ENCODE measurements around the gene RND2.

Gene RND2

DNA sequence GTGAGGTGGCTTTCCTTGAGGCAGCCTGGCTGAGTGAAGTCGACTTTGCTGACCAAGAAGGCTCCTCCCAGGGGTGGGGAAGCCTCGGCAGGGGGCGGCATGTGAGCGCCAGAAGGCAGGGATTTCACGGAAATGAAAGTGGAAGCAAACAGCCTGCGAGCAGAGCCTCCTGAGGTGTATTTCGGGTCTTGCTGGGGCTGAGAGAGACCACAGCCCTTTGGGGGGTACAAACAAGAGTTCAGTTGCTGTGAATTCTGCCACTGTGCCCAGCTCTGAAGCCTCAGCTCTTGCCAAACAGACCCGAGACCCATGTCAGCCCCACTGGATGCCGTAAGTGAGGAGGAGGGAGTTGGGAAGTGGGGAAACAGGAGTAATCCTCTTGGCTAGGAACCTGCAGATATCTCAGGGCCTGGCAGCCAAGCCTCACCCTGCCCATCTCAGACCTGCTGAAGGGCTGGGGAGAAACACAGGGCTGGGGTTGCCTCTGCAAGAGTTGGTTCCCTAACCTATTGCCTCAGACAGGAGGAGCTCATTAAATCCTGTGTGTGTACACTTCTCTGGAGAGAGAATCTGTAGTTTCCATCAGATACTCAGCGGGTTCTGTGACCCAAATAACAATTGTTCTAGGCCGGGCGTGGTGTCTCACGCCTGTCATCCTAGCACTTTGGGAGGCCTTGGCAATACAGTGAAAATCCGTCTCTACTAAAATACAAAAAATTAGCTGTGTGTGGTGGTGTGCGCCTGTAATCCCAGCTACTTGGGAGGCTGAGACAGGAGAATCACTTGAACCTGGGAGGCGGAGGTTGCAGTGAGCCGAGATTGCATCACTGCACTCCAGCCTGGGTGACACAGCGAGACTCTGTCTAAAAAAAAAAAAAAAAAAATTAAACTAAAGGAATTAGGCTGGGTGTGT is 18.1 kb upstream of the RND2 start, which contains the start of gene IFI35:
Gene IFI35 (plus strand): TSS at position 146 of the 913 bp plus-strand sequence. CDS start 164 bp downstream, at position 310.
- peak; percentile 80 for DNase-seq (ENCODE audit: low read depth)

- no peak for DNase-seq (ENCODE audit: low read depth)
These were observed 14.2 kb upstream of the RND2 start for GRCh38 chr17:43010667-43011308.

DNA sequence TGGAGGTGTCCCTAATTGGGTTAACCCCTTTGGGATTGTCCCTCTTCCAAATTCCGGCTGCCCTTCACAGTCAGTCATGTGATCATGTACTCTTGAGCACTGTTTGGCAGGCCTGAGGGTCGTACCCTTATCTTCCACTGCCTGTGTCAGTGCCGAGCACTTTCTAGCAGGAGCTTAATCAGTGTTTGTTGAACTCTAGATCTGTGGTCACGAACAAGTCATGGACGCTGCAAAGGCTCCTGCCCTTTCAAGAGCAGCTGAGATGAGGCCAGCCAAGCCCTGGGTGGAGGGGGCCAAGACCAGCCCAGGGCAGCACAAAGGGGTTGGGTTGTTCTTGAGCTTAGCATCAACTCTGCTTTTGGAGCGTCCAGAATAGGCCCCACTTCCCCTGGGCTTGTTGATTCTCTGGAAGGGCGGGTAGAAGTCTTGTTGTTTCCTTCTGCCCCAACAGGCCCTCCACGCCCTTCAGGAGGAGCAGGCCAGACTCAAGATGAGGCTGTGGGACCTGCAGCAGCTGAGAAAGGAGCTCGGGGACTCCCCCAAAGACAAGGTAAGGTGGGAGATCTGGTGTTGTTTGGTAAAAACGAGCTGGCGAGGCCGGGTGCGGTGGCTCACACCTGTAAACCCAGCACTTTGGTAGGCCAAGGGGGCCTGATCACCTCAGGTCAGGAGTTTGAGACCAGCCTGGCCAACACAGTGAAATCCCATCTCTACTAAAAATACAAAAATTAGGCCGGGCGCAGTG is 13.1 kb upstream of the RND2 start:
- DNase-seq (ENCODE audit: low read depth) = no peak

- DNase-seq (ENCODE audit: low read depth) = no peak
These were observed 11.7 kb upstream of the RND2 start for GRCh38 chr17:43013296-43013695.

DNA sequence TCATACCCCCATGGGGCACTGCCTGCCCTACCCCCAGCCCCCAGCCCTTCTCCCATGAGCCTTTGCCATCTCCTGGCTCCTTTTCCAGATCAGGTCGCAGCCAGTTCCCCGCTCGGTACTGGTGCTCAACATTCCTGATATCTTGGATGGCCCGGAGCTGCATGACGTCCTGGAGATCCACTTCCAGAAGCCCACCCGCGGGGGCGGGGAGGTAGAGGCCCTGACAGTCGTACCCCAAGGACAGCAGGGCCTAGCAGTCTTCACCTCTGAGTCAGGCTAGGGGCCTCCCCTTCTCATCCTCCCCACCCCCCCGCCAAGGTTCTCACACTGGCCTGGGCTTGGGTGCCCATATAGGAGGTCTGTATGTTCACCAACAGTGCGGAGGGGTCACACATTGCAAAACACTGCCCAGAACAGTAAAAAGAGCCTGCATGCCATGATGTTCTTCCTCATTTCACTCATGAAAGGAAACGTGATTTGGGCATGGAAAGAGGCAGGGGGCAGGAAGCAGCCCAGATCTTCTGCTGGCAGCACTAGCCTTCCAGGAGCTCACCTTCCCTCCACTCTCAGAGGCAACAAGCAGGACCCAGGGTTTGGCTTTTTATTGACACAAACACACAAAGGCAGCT is 10.9 kb upstream of the RND2 start:
- DNase-seq (ENCODE audit: low read depth) = no peak

GRCh38 chr17:43014649-43015542 is 10.1 kb upstream of the RND2 start:
- DNase-seq (ENCODE audit: low read depth) = no peak

DNA sequence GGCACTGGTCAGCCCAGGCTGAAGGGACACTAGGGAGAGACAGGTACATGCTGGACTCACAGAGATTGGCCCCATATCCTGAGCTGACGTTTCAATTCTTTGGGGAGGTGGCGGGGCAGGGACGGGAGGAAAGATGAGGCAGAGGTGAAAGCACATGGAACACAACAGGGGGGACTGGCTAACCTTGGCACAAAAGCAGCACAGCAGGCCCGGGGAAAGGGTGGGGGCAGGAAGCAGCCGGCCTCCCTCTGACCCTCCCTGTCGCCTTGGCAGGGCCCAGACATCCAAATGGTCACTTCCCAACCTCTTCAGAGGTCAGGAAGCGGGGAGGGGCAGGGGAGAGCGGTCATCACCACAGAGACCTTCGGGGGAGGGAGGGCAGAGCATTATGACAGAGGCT is 9.5 kb upstream of the RND2 start:
- no peak for DNase-seq (ENCODE audit: low read depth)

- no peak for DNase-seq (ENCODE audit: low read depth)
These were observed 8.8 kb upstream of the RND2 start for GRCh38 chr17:43016216-43016615.

DNA sequence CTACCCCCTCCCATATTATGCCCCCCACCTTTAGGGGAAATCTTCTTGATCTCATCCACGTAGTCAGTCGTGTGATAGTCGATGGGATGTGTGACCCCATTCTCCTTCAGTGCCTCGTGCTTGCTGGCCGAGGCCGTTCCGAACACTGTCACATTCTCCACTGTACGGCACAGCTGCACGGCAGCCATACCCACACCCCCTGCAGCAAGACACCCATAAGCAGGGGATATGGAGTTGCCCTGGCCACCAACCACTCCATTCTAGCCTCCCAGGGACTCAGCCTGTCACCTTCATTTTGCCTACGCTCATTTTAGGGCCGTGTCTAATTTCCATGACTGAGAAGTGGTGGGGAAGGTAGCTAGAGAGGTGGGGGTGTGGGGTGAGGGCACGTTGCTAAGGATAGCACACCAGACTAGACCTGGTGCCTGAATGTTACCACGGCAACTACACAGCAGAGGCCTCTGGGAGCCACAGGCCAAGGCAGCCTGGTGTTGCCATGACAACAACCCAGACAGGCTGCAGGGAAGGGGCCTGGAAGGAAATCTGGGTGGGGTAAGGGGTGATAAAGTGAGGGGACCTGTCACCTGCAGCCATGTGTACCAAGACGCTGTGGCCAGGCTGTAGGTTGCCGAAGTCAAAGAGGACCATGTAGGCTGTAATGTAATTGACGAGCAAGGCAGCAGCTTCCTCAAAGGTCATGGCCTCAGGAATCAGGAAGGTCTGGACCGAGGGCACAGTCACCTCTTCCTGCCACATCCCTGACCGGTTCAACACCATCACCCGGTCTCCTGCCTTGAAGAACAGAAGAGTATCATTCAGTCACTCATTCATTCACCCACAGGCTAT is 6.8 kb upstream of the RND2 start:
- DNase-seq (ENCODE audit: low read depth) = no peak

DNA sequence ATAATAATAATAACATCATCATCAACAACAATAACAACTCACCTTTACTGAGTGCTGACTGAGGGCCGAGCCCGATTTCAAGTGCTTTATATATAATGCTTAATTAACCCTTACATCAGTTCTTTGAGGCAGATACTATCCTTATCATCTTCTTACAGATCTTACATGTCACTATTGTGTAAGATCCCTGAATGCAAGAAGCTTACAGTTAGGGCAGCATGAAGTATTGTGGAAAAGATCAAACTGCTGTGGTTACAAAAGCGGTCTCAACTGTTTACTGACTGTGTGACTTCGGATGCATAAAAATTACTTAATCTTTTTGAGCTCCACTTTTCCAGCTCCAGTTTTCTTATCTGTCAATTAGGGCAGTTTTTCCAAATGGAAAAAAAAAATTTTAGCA is 6.1 kb upstream of the RND2 start:
- DNase-seq (ENCODE audit: low read depth) = no peak

- no peak for DNase-seq (ENCODE audit: low read depth)
These were observed 5.6 kb upstream of the RND2 start for GRCh38 chr17:43019418-43019817.

DNA sequence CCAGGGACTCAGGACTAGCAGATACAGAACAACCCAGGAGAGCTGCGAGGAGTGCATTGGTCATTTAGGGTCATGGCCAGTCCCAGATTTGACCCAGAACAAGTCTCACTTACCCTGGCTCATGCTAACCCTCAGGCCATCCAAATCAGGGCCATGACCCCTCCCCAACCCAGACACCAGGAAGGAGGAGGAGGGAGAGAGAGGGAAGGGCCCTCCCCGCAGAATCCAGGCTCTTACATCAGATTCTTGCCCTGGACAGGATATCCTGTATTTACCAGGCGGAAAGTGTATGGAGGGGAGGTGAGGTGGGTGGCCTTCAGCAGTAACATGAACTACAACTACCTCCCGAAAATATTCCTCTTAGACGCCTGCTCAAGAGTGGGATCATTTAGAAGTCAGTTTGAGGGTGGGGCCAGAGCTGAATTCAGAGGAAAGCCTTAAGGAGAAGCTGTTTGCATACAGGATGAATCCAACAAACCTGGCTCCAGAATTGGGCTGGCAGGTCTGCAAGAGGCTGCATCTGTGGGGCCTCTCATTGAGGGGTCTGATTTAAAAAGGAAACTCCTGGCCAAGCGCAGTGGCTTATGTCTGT is 4.9 kb upstream of the RND2 start:
- DNase-seq (ENCODE audit: low read depth) = no peak

DNA sequence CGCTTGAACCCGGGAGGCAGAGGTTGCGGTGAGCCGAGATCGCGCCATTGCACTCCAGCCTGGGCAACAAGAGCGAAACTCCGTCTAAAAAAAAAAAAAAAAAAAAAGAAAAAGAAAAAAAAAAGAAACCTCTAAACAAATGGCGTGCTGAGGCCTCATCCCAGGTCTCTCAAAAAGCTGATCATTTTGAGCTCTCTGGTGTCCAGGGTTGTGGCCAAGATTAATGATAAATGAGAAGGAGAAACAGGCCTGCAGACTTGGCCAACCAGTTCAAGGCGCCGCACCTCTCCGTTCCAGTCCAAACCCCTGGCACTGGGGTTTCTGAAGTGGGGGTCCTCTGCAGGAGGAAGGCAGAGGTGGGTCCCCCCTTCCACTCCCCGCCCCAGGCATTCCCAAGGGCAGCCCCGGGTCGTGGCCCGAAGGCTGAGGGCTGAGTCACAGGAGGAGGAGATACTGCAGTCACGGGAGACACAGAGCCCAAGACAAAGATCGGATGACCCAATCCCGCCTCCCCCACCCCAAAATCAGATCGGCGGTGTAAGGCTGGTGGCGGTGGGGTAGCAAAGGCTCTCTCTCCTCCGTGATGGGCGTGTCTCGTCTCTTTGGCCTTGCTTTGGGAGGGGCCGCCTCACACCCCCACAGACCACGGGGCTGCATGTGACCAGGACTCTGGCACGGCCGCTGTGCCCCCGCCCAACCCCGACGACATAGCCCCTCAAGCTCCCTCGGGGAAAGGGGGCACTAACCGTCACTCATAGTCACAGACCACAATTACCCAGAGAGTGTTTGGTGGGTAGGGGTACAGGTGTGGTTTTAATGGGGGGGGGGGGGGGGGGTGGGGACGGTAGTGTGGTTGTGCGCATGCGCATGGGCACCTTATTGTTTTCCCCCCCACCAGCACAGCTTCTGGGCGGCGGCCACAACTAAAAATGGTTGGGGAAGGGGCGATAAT is 4.0 kb upstream of the RND2 start:
- DNase-seq (ENCODE audit: low read depth) = no peak

- DNase-seq (ENCODE audit: low read depth) = peak; percentile 56
These were observed 3.1 kb upstream of the RND2 start, which contains the start of gene VAT1 for GRCh38 chr17:43021741-43022512. Gene VAT1 (minus strand): TSS chr17:43022385. CDS start chr17:43022322, 63 bp downstream.

DNA sequence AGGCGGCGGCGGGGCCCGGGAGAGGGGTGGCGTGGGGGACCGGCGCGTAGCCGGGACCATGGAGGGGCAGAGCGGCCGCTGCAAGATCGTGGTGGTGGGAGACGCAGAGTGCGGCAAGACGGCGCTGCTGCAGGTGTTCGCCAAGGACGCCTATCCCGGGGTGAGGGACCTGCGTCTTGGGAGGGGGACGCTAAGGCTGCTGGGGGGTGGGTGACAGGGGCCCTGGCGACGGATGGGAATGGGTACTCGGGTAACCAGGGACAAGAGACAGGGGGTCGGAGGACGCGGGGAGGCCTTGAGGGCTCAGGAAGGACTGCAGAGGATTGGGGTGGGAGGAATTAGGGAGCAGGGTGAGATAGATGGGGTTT is 243 bp downstream of the RND2 start:
- DNase-seq (ENCODE audit: low read depth) = no peak

DNA sequence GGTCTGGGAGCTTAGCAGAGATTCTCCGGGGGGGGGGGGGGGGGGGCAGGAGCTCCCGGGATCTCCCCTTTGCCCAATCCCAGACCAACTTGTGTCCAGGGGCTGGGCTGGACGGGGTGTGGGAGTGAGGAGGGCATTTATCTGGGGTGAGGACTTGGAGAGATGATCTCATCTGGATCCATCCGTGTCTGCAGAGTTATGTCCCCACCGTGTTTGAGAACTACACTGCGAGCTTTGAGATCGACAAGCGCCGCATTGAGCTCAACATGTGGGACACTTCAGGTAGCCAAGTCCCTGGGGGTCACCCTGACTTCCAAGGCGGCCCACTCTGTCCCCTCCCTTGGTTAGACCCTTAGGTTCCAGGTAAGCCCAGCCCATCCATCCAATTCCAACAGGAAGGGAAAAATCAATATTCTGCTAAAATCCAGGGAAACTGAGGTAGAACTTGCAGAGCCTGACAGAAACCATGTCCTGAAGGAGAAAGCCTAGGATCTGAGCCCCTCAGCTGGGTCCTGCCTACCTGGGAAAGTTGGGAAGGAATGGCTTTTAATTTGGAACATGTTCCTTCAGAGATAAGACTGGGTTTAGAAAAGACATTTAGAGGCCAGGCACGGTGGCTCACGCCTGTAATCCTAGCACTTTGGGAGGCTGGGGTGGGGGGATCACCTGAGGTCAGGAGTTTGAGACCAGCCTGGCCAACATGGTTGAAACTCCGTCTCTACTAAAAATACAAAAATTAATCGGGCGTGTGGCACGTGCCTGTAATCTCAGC is 921 bp downstream of the RND2 start:
- no peak for DNase-seq (ENCODE audit: low read depth)

DNA sequence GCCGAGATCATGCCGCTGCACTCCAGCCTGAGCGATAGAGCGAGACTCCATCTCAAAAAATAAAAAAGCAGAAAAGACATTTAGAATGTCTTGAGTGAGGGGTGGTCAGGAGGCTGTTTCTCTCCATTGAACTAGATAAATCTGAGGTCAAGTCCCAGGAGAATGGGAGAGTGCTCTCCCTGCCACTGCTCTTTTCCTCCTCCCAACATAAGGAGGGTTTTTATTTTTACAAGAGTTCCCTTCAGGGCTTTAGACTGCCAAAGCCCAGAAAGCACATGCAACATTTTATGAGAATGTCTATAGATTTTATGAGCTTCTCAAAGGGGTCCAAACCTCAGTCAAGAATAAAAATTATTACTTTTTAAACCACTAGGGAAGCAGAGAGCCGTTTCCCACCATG is 1.6 kb downstream of the RND2 start:
- no peak for DNase-seq (ENCODE audit: low read depth)
